ENCODE measurements around the gene SLC26A8.
"Not testable (repeated sequence)": the region's sequence is repeated elsewhere in the genome, so short reads cannot be mapped to it uniquely, and the experiment has no call there.

SLC26A8 gene

GRCh38 chr6:36050947-36051710, 26.7 kb upstream of the SLC26A8 start:
- no peak for DNase-seq

GRCh38 chr6:36050305-36050704, 25.9 kb upstream of the SLC26A8 start:
- no peak for DNase-seq

- DNase-seq, result no peak
Observed at GRCh38 chr6:36049582-36049981, 25.1 kb upstream of the SLC26A8 start.

GRCh38 chr6:36042618-36043260, 18.3 kb upstream of the SLC26A8 start:
- no peak for DNase-seq

GRCh38 chr6:36040958-36041357, 16.5 kb upstream of the SLC26A8 start:
- no peak for DNase-seq

- no peak for DNase-seq
Observed at GRCh38 chr6:36039112-36039511, 14.7 kb upstream of the SLC26A8 start.

GRCh38 chr6:36038120-36038876, 13.9 kb upstream of the SLC26A8 start:
- DNase-seq, result no peak

- no peak for DNase-seq
Observed at GRCh38 chr6:36035225-36035624, 10.8 kb upstream of the SLC26A8 start.

- DNase-seq, result no peak
Observed at GRCh38 chr6:36034441-36034840, 10.0 kb upstream of the SLC26A8 start.

- no peak for DNase-seq
Observed at GRCh38 chr6:36033935-36034334, 9.5 kb upstream of the SLC26A8 start.

- DNase-seq, result not testable (repeated sequence)
Observed at GRCh38 chr6:36033144-36033543, 8.7 kb upstream of the SLC26A8 start.

GRCh38 chr6:36032261-36032660, 7.8 kb upstream of the SLC26A8 start:
- no peak for DNase-seq

- no peak for DNase-seq
Observed at GRCh38 chr6:36029464-36029863, 5.0 kb upstream of the SLC26A8 start.

- DNase-seq, result no peak
Observed at GRCh38 chr6:36028877-36029324, 4.5 kb upstream of the SLC26A8 start.

GRCh38 chr6:36028088-36028876, 3.8 kb upstream of the SLC26A8 start:
- DNase-seq, result no peak

GRCh38 chr6:36027501-36028087, 3.2 kb upstream of the SLC26A8 start, which contains the start of gene MAPK14:
Gene MAPK14, plus strand, starts transcription at chr6:36027808. Its CDS starts 350 bp downstream, at chr6:36028158.
- DNase-seq, result peak; percentile 96

GRCh38 chr6:36025932-36026327, 1.5 kb upstream of the SLC26A8 start:
- no peak for DNase-seq

- DNase-seq, result no peak
Observed at GRCh38 chr6:36025260-36025931, 955 bp upstream of the SLC26A8 start.

GRCh38 chr6:36020154-36020553, 4.3 kb downstream of the SLC26A8 start:
- no peak for DNase-seq

GRCh38 chr6:36019167-36019566, 5.3 kb downstream of the SLC26A8 start:
- DNase-seq, result no peak

GRCh38 chr6:36018339-36018738, 6.1 kb downstream of the SLC26A8 start:
- no peak for DNase-seq

GRCh38 chr6:36015666-36016065, 8.8 kb downstream of the SLC26A8 start:
- DNase-seq, result no peak
